Tibial nerve (tissue), 4 donors: ENCODE measurements around the gene TLE1.

ENCODE experiments used
- CTCF ChIP-seq, 5 experiments: fragments of 200-600 bp in 3 of 5; fragments of 450-650 bp in 2 of 5; sonication (generic) in 3 of 5; IDR thresholded peaks; one replicate each; pipeline ENCODE4 v1.5.1; 2016 to 2019; ENCODE audit warnings: antibody characterized with exemption in 5 of 5, mild to moderate bottlenecking in 3 of 5, moderate library complexity in 2 of 5
- EP300 ChIP-seq, 2 donors: sonication (generic); formaldehyde crosslinking; IDR thresholded peaks; one replicate each; pipeline ENCODE4 v1.6.1; 2017; ENCODE audit warnings: antibody characterized with exemption in 2 of 2, mild to moderate bottlenecking in 1 of 2
- POLR2A ChIP-seq, 2 donors: fragments of 450-650 bp; IDR thresholded peaks; one replicate each; pipeline ENCODE4 v1.6.1; 2017; ENCODE audit warnings: antibody characterized with exemption in 2 of 2, mild to moderate bottlenecking in 2 of 2, moderate library complexity in 2 of 2

- TF ChIP-seq CTCF (IDR thresholded peaks at IDR 0.05) (no peak), POLR2A (IDR thresholded peaks at IDR 0.05) (no peak), EP300 (IDR thresholded peaks at IDR 0.05) (no peak)
These were observed 38.5 kb downstream of the TLE1 start for GRCh38 chr9:81650586-81651515.
